ENCODE data around the gene ANKRD55. TPM values are rescaled to one million over a fixed set of nuclear protein-coding genes. Genes with fewer than 3 reads are reported as not detected.

The ANKRD55 gene
- total RNA-seq, 1 donor from 2014 or later = not detected

DNA sequence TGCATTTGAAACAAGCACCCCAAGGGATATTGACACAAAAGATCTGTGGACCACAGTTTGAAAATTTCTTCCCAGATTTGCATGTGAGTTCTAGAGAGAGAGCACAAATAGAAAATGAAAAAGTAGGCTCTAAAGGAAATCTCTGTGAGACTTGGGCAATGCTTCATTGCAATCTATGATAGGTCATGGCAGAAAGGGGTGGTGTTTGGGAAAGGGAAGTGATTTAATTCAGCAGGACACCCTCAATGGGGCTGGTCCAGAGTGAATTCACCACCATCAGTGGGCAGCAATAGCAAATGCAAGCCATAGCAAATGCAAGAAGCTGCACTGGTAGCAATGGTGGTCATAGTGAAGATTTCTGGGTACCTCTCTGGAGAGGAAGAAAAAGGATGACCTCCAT is 58.1 kb downstream of the ANKRD55 start:
- Histone ChIP-seq H3K4me3 (ENCODE audit: insufficient read depth, low read depth, low read length) (no peak overlapping the region), H3K36me3 (ENCODE audit: insufficient read depth, low read length) (no peaks in the 10 kb centered on the region), H2AFZ (ENCODE audit: low read depth, low read length) (peak overlapping the region; percentile 31), H3K79me2 (ENCODE audit: insufficient read depth, low read length) (no peaks in the 10 kb centered on the region), H3K9me3 (ENCODE audit: insufficient read depth, low read depth, low read length) (no peaks in the 10 kb centered on the region), H3K27ac (ENCODE audit: low read depth, low read length) (no peak overlapping the region), H3K27me3 (ENCODE audit: insufficient read depth, low read length) (no peaks in the 10 kb centered on the region), H4K20me1 (ENCODE audit: insufficient read depth, low read length) (no peaks in the 10 kb centered on the region), H3K4me1 (ENCODE audit: insufficient read depth, low read length) (peaks cover 15% of the 10 kb centered on the region), H3K4me2 (ENCODE audit: low read length) (peak overlapping the region; percentile 58), H3K9ac (ENCODE audit: low read length) (no peak overlapping the region)
- Mint-ChIP-seq H3K36me3 (ENCODE audit: low read depth, unreplicated experiment) (no peaks in the 10 kb centered on the region), H3K4me1 (ENCODE audit: low read depth, unreplicated experiment) (peaks cover 10% of the 10 kb centered on the region), H3K27ac (ENCODE audit: unreplicated experiment) (no peak overlapping the region), H3K27me3 (ENCODE audit: low read depth, unreplicated experiment) (peaks cover 2% of the 10 kb centered on the region), H3K9me3 (ENCODE audit: unreplicated experiment) (no peaks in the 10 kb centered on the region), H3K4me3 (ENCODE audit: unreplicated experiment) (no peak overlapping the region)
- FAIRE-seq (no peak), DNase-seq (ENCODE audit: low read depth) (no peak)
- TF ChIP-seq, protein P1, sequence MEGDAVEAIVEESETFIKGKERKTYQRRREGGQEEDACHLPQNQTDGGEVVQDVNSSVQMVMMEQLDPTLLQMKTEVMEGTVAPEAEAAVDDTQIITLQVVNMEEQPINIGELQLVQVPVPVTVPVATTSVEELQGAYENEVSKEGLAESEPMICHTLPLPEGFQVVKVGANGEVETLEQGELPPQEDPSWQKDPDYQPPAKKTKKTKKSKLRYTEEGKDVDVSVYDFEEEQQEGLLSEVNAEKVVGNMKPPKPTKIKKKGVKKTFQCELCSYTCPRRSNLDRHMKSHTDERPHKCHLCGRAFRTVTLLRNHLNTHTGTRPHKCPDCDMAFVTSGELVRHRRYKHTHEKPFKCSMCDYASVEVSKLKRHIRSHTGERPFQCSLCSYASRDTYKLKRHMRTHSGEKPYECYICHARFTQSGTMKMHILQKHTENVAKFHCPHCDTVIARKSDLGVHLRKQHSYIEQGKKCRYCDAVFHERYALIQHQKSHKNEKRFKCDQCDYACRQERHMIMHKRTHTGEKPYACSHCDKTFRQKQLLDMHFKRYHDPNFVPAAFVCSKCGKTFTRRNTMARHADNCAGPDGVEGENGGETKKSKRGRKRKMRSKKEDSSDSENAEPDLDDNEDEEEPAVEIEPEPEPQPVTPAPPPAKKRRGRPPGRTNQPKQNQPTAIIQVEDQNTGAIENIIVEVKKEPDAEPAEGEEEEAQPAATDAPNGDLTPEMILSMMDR (IDR thresholded peaks at IDR 0.05; ENCODE audit: insufficient read depth, low read depth, low read length) = no peak
- TF ChIP-seq EZH2 (IDR thresholded peaks at IDR 0.05; ENCODE audit: insufficient read depth, low read length) = no peak

DNA sequence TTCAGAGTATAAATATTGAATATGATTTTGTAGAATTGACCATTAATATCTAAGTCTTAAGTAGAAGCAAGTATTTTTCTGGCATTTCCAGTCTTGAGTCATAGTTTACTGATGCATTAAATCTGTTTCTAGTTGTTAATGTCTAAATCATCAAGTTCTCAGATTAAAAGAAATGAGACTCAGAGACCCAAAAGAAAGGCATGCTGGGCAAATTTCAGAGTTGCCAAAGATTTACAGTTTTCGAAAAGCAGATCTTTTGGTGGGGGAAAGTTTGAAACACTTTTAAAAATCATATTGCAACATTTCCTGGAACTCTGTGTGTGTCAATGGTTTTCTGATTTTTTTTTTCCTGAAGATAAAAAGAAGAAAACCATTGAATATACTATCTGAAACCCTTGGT is 60.9 kb downstream of the ANKRD55 start:
- DNase-seq (ENCODE audit: low read depth) (peak; percentile 63), FAIRE-seq (no peak)
- H3K27ac ChIP-seq (ENCODE audit: low read depth, low read length) = no peak overlapping the region
- no peaks in the 10 kb centered on the region for H4K20me1 ChIP-seq (ENCODE audit: insufficient read depth, low read length)
- no peaks in the 10 kb centered on the region for H3K9me3 ChIP-seq (ENCODE audit: insufficient read depth, low read depth, low read length)
- H3K36me3 Mint-ChIP-seq (ENCODE audit: low read depth, unreplicated experiment) = no peaks in the 10 kb centered on the region
- TF ChIP-seq, protein P1 (IDR thresholded peaks at IDR 0.05; ENCODE audit: insufficient read depth, low read depth, low read length) = no peak
- TF ChIP-seq EZH2 (IDR thresholded peaks at IDR 0.05; ENCODE audit: insufficient read depth, low read length) = no peak
- no peak overlapping the region for H3K4me2 ChIP-seq (ENCODE audit: low read length)
- peaks cover 37% of the 10 kb centered on the region for H3K4me1 ChIP-seq (ENCODE audit: insufficient read depth, low read length)
- no peak overlapping the region for H3K4me3 ChIP-seq (ENCODE audit: insufficient read depth, low read depth, low read length)
- no peaks in the 10 kb centered on the region for H3K27me3 ChIP-seq (ENCODE audit: insufficient read depth, low read length)
- H3K4me1 Mint-ChIP-seq (ENCODE audit: low read depth, unreplicated experiment) = peaks cover 18% of the 10 kb centered on the region
- H3K4me3 Mint-ChIP-seq (ENCODE audit: unreplicated experiment) = no peak overlapping the region
- H3K27ac Mint-ChIP-seq (ENCODE audit: unreplicated experiment) = no peak overlapping the region
- H3K9me3 Mint-ChIP-seq (ENCODE audit: unreplicated experiment) = no peaks in the 10 kb centered on the region
- no peak overlapping the region for H3K9ac ChIP-seq (ENCODE audit: low read length)
- no peak overlapping the region for H2AFZ ChIP-seq (ENCODE audit: low read depth, low read length)
- peaks cover 2% of the 10 kb centered on the region for H3K27me3 Mint-ChIP-seq (ENCODE audit: low read depth, unreplicated experiment)
- H3K36me3 ChIP-seq (ENCODE audit: insufficient read depth, low read length) = no peaks in the 10 kb centered on the region
- H3K79me2 ChIP-seq (ENCODE audit: insufficient read depth, low read length) = no peaks in the 10 kb centered on the region

DNA sequence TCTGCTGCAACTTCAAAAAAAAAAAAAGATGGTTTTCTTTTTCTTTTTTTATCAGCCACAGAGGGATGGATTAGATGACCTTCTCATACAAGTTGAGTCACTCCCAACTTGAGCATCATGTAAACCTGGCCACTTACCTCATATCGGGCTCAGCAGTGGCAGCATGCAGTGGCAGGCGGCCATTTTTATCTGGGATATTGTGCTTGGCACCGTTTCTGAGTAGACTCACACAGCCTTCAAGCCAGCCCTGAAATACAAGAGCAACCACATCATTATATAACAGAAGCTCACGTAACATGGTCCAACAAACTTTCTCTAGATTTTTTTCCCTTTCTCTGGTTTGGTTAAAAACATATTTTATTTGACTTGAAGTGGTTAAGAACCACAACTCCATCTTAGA is 62.6 kb downstream of the ANKRD55 start:
- Histone ChIP-seq H3K4me2 (ENCODE audit: low read length) (no peak overlapping the region), H4K20me1 (ENCODE audit: insufficient read depth, low read length) (no peaks in the 10 kb centered on the region), H3K9me3 (ENCODE audit: insufficient read depth, low read depth, low read length) (no peaks in the 10 kb centered on the region), H3K27ac (ENCODE audit: low read depth, low read length) (peak overlapping the region; percentile 64), H3K9ac (ENCODE audit: low read length) (no peak overlapping the region), H3K4me1 (ENCODE audit: insufficient read depth, low read length) (peaks cover 32% of the 10 kb centered on the region), H3K79me2 (ENCODE audit: insufficient read depth, low read length) (no peaks in the 10 kb centered on the region), H3K36me3 (ENCODE audit: insufficient read depth, low read length) (no peaks in the 10 kb centered on the region), H3K27me3 (ENCODE audit: insufficient read depth, low read length) (no peaks in the 10 kb centered on the region), H3K4me3 (ENCODE audit: insufficient read depth, low read depth, low read length) (no peak overlapping the region), H2AFZ (ENCODE audit: low read depth, low read length) (no peak overlapping the region)
- Mint-ChIP-seq H3K4me3 (ENCODE audit: unreplicated experiment) (no peak overlapping the region), H3K36me3 (ENCODE audit: low read depth, unreplicated experiment) (no peaks in the 10 kb centered on the region), H3K9me3 (ENCODE audit: unreplicated experiment) (no peaks in the 10 kb centered on the region), H3K27me3 (ENCODE audit: low read depth, unreplicated experiment) (peaks cover 2% of the 10 kb centered on the region), H3K27ac (ENCODE audit: unreplicated experiment) (no peak overlapping the region), H3K4me1 (ENCODE audit: low read depth, unreplicated experiment) (peaks cover 13% of the 10 kb centered on the region)
- DNase-seq (ENCODE audit: low read depth) (peak; percentile 95), FAIRE-seq (no peak)
- TF ChIP-seq, protein P1 (IDR thresholded peaks at IDR 0.05; ENCODE audit: insufficient read depth, low read depth, low read length) = no peak
- TF ChIP-seq EZH2 (IDR thresholded peaks at IDR 0.05; ENCODE audit: insufficient read depth, low read length) = no peak
